HL-60 (cell line): ENCODE measurements around the gene TENT4B.

Source experiments
- DNase-seq, 2 experiments: peaks; one replicate each; pipeline ENCODE4 v3.0.0-alpha.2; 2010 to 2020; ENCODE audit warnings: low read depth in 1 of 2, low spot score in 1 of 2
- H3K27ac ChIP-seq: fragments of 250-450 bp; sonication (Bioruptor Pico); replicated peaks from 2 replicates; pipeline ENCODE4 v1.5.1; 2020; ENCODE audit warnings: mild to moderate bottlenecking, moderate library complexity
- H3K27me3 ChIP-seq: fragments of 250-450 bp; sonication (Bioruptor Pico); 2 replicates; pipeline ENCODE4 v1.5.1; 2021; ENCODE audit warnings: mild to moderate bottlenecking, moderate library complexity; ENCODE audit not compliant: insufficient read depth, poor library complexity, severe bottlenecking
- H3K4me3 ChIP-seq: replicated peaks from 2 replicates; pipeline ENCODE4 v1.5.1; 2011; ENCODE audit warnings: mild to moderate bottlenecking, control low read depth, low read length; ENCODE audit not compliant: insufficient read depth
- CTCF ChIP-seq: IDR thresholded peaks from one replicate; pipeline ENCODE4 v1.5.1; 2011; ENCODE audit warnings: low read length, control low read depth, inconsistent platforms; ENCODE audit not compliant: insufficient read depth
- GABPA ChIP-seq: IDR thresholded peaks from 2 replicates; pipeline ENCODE4 v1.6.1; 2012; ENCODE audit warnings: low read depth
- POLR2AphosphoS5 ChIP-seq: IDR thresholded peaks from 2 replicates; pipeline ENCODE4 v1.6.1; 2012; ENCODE audit warnings: low read depth
- REST ChIP-seq: IDR thresholded peaks from 2 replicates; pipeline ENCODE4 v1.6.1; 2012; ENCODE audit warnings: low read depth; ENCODE audit not compliant: insufficient replicate concordance
- SPI1 ChIP-seq: IDR thresholded peaks from 2 replicates; pipeline ENCODE4 v1.6.1; 2012; ENCODE audit warnings: low read depth, mild to moderate bottlenecking, borderline replicate concordance

The TENT4B gene

GRCh38 chr16:50172195-50172922 lies 19.3 kb downstream of the TENT4B start:
- no peak for DNase-seq
- TF ChIP-seq REST (no peak), CTCF (no peak), GABPA (no peak), SPI1 (no peak), POLR2AphosphoS5 (no peak)
- H3K4me3 ChIP-seq = no peak overlapping the region
- no peaks in the 10 kb centered on the region for H3K27me3 ChIP-seq
- H3K27ac ChIP-seq = no peak overlapping the region

DNA sequence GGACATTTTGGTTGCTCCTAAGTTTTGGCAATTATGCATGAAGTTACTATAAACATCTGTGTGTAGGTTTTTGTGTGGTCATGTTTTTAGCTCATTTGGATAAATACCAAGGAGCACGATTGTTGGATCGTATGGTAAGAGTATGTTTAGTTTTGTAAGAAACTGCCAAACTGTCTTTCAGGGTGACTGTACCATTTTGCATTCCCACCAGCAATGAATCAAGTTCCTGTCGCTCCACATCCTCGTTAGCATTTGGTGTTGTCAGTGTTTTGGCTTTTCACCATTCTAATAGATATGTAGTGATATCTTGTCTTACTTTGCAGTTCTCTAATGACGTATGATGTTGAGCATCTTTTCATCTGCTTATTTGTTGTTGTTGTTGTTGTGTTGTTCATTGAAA lies 20.2 kb downstream of the TENT4B start:
- Histone ChIP-seq H3K27ac (no peak overlapping the region), H3K4me3 (no peak overlapping the region), H3K27me3 (no peaks in the 10 kb centered on the region)
- no peak for TF ChIP-seq REST
- TF ChIP-seq SPI1 = no peak
- no peak for TF ChIP-seq GABPA
- TF ChIP-seq CTCF = no peak
- no peak for TF ChIP-seq POLR2AphosphoS5
- DNase-seq = no peak

DNA sequence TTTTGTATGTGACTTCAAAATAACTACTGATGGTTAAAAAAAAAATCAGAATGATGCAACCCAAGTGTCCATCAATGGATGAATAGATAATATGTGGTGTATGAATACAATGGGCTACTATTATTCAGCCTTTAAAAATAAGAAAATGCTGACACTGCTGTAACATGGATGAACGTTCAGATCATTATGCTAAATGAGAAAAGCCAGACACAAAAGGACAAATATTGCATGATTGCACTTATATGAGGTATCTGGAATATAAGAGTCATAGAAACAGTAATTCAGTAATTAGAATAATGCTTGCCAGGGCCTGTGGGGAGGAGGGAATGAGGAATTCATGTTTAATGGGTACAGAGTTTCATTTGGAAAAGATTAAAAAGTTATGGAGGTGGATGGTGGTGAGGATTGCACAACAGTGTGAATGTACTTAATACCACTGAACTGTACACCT lies 25.4 kb downstream of the TENT4B start:
- no peak for DNase-seq
- TF ChIP-seq REST (no peak), CTCF (no peak), SPI1 (no peak), POLR2AphosphoS5 (no peak), GABPA (no peak)
- Histone ChIP-seq H3K27ac (no peak overlapping the region), H3K4me3 (no peak overlapping the region), H3K27me3 (no peaks in the 10 kb centered on the region)
